Esophagus (tissue), 2 donors: ENCODE measurements around the gene IL21. TPM values are rescaled to one million over a fixed set of nuclear protein-coding genes. Genes with fewer than 3 reads are reported as not detected.
"Not testable (repeated sequence)": the region's sequence is repeated elsewhere in the genome, so short reads cannot be mapped to it uniquely, and the experiment has no call there.

Source experiments
- H3K27ac ChIP-seq, 2 donors: one replicate each; pipeline ENCODE4 v1.5.1; 2013; ENCODE audit warnings: low read depth in 2 of 2, mild to moderate bottlenecking in 2 of 2, inconsistent platforms in 1 of 2, low read length in 1 of 2, moderate library complexity in 1 of 2
- H3K27me3 ChIP-seq, 2 donors: one replicate each; pipeline ENCODE4 v1.6.1; 2013; ENCODE audit warnings: low read length in 2 of 2, control low read depth in 1 of 2, mild to moderate bottlenecking in 1 of 2; ENCODE audit not compliant: insufficient read depth in 2 of 2, control insufficient read depth in 1 of 2
- H3K36me3 ChIP-seq, 2 donors: one replicate each; pipeline ENCODE4 v1.6.1; 2013; ENCODE audit warnings: low read length in 1 of 2; ENCODE audit not compliant: control insufficient read depth in 2 of 2, insufficient read depth in 2 of 2
- H3K4me1 ChIP-seq, 2 donors: one replicate each; pipeline ENCODE4 v1.6.1; 2013; ENCODE audit warnings: low read length in 1 of 2; ENCODE audit not compliant: control insufficient read depth in 2 of 2, insufficient read depth in 2 of 2
- H3K4me3 ChIP-seq, 2 donors: one replicate each; pipeline ENCODE4 v1.5.1; 2013; ENCODE audit warnings: low read length in 2 of 2, mild to moderate bottlenecking in 2 of 2, low read depth in 1 of 2, moderate library complexity in 1 of 2
- H3K9me3 ChIP-seq, 2 donors: one replicate each; pipeline ENCODE4 v1.6.1; 2013; ENCODE audit warnings: mild to moderate bottlenecking in 2 of 2, low read depth in 1 of 2, low read length in 1 of 2, moderate library complexity in 1 of 2; ENCODE audit not compliant: control insufficient read depth in 2 of 2, insufficient read depth in 1 of 2
- WGBS, 2 donors: extraction: QIAGEN DNeasy Blood & Tissue Kit; methylation state at CpG; one replicate each; pipeline ENCODE4 v1.1.7; 2013; 5-methylcytosine and 5-hydroxymethylcytosine counted together
- polyA plus RNA-seq, 2 donors: library from polyadenylated mRNA; stranded (reverse); fragments of 200-250 nt; gene quantifications; one replicate each; pipeline ENCODE4 v1.2.3, GENCODE V29; 2013
- donor health status: healthy with polysubstance abuse.
- donor health status: Bipolar disorder and iron deficiency.

Gene IL21
- polyA plus RNA-seq, 2 donors: not detected

DNA sequence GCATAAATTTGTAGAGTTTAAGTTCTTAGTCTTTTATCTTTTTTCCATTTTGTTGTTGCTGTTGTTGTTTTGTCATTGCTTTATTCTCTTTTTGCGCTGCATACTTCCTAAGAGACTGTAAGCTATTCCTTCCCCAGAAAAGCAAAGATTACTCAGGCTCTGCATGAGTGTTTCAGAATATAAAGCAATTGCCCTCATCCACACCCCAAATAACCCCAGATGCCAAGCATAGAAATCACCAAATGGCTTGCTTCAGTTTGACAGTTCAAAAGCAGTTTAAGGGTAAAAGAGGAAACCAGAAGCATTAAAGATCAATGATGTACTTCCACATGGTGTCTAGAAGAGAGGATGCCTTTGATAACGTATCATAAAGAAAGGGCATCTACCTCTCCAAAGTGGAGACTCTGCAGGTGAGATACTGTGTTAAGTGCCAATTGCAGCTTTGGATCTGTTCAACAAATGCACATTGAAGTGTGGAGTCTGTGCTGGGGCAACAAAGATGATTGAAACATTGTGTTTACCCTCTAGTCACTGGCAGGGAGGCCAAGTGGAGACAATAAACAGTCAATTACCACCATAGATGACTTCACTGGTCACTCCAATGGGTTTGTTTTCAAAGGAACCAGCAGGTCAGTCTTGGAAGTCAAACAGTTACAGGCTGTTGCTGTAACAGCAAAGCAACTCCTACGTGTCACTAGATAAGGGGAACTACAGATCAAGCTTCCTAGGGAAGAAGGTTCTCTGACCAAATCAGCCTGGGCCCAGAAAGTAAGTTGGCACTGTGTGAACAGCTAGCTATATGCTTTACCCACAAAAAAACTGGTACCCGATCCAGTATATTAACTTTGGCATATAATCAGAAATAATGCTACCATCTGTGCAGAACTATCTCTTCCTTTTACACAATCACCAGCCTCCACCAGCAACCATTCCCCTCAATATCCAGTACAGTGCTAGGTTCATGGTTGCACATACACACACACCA is 40.6 kb upstream of the IL21 start:
- Histone ChIP-seq H3K36me3 (no peaks in the 10 kb centered on the region), H3K27me3 (no peaks in the 10 kb centered on the region), H3K27ac (no peak overlapping the region), H3K4me1 (no peaks in the 10 kb centered on the region), H3K9me3 (peaks cover 0 to 2% of the 10 kb centered on the region in 2 donors), H3K4me3 (no peak overlapping the region)
- 70% methylated on average over 4 of the region's 4 CpGs for WGBS, 2 donors

DNA sequence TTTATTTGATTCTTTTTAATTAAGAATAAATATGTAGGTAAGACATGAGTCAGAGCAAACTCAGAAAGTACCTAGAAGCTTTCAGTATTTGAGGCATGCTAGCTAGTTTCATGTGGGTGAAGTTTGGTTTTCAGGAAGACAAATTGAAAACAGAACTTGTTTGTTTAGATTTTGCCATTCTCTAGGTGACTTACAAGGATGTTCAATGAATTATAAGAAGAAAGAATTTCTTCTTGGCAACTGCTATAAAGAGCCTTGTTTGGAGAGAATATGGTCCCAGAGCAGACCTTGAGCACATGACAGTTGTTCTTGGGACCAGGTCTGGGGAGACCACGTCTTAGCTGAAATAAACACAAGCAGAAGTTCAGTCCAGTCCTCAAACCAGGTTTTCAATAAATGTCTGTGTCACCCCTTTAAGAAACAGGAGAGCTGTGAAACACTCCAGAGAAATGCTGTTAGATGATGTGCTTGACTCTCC is 38.0 kb upstream of the IL21 start:
- no peaks in the 10 kb centered on the region for H3K27me3 ChIP-seq
- 60 to 62% methylated on average over 1 of the region's 1 CpG for WGBS, 2 donors
- no peaks in the 10 kb centered on the region for H3K4me1 ChIP-seq
- peaks cover 0 to 2% of the 10 kb centered on the region in 2 donors for H3K9me3 ChIP-seq
- no peak overlapping the region for H3K4me3 ChIP-seq
- H3K36me3 ChIP-seq: no peaks in the 10 kb centered on the region
- no peak overlapping the region for H3K27ac ChIP-seq

DNA sequence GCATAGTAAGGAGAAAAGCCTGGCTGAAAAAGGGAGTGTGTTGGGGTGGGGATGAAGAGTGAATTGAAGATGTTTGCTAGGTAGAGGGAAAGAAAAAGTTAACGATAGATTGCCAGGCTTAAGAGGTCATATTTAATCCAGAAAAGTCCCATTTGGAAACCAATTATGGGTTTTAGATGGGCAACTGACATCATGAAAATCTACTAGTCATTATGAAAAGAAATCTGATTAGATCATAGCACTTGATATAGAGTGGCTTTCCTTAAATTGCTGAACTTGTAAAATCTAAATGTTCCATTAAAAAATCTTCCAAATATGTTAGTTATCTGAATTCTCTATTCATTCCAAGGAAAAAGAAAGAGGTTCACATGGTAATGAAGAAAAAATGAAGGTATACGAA is 37.5 kb upstream of the IL21 start:
- no peak overlapping the region for H3K4me3 ChIP-seq
- no peaks in the 10 kb centered on the region for H3K36me3 ChIP-seq
- WGBS, 2 donors: 68 to 72% methylated on average over 2 of the region's 2 CpGs
- no peak overlapping the region for H3K27ac ChIP-seq
- peaks cover 0 to 2% of the 10 kb centered on the region in 2 donors for H3K9me3 ChIP-seq
- H3K27me3 ChIP-seq: no peaks in the 10 kb centered on the region
- no peaks in the 10 kb centered on the region for H3K4me1 ChIP-seq

DNA sequence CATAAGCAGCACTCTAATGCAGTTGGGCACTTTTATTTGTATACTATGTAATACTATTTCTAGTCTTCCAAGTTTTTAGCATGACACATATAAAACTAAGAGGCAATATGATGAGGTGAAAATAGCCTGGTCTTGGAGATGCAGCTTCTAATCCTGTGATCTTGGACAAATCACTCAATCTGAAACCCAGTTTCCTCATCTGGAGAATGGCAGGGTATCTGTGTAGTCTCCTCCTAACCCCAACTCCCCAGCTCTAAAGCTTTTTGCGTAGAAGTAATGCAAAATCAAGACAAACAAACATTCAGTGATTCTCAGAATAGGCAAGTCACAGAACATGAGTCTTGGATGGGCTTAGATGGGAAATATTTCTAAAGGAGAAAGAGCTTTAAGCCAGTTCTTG is 36.7 kb upstream of the IL21 start:
- WGBS, 2 donors: 82 to 88% methylated on average over 1 of the region's 1 CpG
- Histone ChIP-seq H3K36me3 (no peaks in the 10 kb centered on the region), H3K27me3 (no peaks in the 10 kb centered on the region), H3K4me3 (no peak overlapping the region), H3K27ac (no peak overlapping the region), H3K4me1 (no peaks in the 10 kb centered on the region), H3K9me3 (peaks cover 0 to 2% of the 10 kb centered on the region in 2 donors)

DNA sequence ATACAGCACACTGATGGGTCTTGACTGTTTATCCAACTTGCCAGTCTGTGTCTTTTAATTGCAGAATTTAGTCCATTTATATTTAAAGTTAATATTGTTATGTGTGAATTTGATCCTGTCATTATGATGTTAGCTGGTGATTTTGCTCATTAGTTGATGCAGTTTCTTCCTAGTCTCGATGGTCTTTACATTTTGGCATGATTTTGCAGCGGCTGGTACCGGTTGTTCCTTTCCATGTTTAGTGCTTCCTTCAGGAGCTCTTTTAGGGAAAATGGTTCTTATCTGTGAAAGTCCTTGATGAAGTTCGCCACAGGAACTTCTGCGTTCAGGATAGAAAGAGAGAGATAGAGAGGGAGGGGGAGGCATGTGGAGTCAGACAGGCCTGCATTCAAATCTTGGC is 35.7 kb upstream of the IL21 start:
- H3K36me3 ChIP-seq, H3K27me3 ChIP-seq, H3K4me3 ChIP-seq, H3K9me3 ChIP-seq, H3K27ac ChIP-seq, H3K4me1 ChIP-seq: not testable (repeated sequence)
- WGBS, 2 donors: 83 to 94% methylated on average over 4 of the region's 5 CpGs

DNA sequence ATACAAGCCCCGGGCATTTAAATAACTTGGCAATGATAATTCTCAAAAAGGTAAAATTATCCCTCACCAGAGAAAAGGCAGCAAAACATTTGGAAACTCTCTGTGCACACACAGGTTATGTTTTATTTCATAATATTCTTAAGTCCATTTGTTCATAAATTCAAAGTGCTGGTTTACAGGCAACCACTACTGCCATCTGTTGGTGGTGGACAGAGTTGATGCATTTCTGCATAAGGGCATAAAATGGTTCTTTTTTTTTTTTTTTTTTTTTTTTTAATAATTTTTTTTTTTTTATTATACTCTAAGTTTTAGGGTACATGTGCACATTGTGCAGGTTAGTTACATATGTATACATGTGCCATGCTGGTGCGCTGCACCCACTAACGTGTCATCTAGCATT is 31.5 kb upstream of the IL21 start:
- Histone ChIP-seq H3K9me3 (peaks cover 0 to 2% of the 10 kb centered on the region in 2 donors), H3K4me3 (no peak overlapping the region), H3K4me1 (no peaks in the 10 kb centered on the region), H3K36me3 (no peaks in the 10 kb centered on the region), H3K27me3 (no peaks in the 10 kb centered on the region), H3K27ac (no peak overlapping the region)
- 84 to 86% methylated on average over 1 of the region's 3 CpGs for WGBS, 2 donors

DNA sequence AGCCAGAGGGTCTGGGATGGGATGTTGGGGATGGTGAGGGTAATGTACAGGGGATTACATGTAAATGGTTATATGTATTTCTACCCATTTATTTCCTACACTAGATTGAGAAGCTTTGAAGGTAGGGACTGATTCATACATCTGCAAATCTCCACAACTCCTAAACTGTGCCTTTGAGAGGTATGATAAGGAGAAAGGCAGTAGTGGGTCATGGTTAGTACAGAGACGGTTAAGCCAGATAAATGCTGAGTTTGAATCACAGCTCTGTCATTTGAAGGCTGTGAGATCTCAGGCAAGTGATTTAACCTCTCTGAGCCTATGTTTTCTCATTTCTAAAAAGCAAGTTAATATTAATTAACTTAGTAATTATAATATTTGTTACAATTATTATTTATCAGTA is 29.3 kb upstream of the IL21 start:
- H3K9me3 ChIP-seq: no peaks in the 10 kb centered on the region
- WGBS, 2 donors: 96 to 98% methylated on average over 1 of the region's 1 CpG
- no peaks in the 10 kb centered on the region for H3K4me1 ChIP-seq
- no peak overlapping the region for H3K4me3 ChIP-seq
- no peaks in the 10 kb centered on the region for H3K36me3 ChIP-seq
- no peak overlapping the region for H3K27ac ChIP-seq
- H3K27me3 ChIP-seq: no peaks in the 10 kb centered on the region

DNA sequence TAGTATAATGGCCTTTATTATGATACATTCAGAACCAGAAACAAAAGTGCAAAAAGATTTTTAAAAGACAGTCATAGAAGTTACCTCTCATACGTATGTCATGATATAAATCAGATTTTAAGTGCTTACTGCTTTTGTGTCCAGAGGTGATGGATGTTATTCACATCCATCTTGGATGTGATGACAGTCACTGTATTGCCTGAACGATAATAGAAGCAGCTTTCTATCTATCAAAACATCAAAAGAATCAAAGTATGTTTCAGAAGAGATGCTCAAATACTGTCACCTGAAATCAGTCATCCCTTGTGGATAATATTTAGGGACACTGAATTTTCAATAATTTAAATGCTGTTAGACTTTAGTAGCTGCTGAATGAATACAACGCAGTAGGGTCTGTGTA is 26.8 kb upstream of the IL21 start:
- no peak overlapping the region for H3K27ac ChIP-seq
- no peaks in the 10 kb centered on the region for H3K4me1 ChIP-seq
- no peaks in the 10 kb centered on the region for H3K27me3 ChIP-seq
- 68% methylated on average over 3 of the region's 3 CpGs for WGBS, 2 donors
- H3K9me3 ChIP-seq: no peaks in the 10 kb centered on the region
- H3K4me3 ChIP-seq: no peak overlapping the region
- H3K36me3 ChIP-seq: no peaks in the 10 kb centered on the region

DNA sequence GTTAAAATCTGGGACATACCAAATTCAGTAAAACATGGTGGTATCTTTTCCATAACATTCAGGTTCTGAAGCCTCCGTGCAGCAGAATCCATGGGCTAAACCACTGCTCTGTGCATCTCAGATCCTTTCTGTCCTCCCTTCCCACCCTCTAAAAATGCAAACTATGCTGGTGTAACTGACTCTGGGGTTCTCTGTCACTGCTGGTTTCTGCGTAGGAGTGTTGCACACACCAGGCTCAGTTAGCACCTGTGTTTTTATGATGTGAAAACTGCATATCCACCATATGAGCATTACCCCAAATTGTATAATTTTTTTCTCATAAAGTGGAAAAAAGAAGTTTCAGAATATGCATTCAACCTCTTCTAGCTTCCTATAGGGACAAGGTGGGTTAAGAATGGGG is 22.4 kb upstream of the IL21 start:
- Histone ChIP-seq H3K4me3 (no peak overlapping the region), H3K27me3 (no peaks in the 10 kb centered on the region), H3K9me3 (no peaks in the 10 kb centered on the region), H3K27ac (no peak overlapping the region), H3K4me1 (no peaks in the 10 kb centered on the region), H3K36me3 (no peaks in the 10 kb centered on the region)
- 87 to 91% methylated on average over 2 of the region's 2 CpGs for WGBS, 2 donors

DNA sequence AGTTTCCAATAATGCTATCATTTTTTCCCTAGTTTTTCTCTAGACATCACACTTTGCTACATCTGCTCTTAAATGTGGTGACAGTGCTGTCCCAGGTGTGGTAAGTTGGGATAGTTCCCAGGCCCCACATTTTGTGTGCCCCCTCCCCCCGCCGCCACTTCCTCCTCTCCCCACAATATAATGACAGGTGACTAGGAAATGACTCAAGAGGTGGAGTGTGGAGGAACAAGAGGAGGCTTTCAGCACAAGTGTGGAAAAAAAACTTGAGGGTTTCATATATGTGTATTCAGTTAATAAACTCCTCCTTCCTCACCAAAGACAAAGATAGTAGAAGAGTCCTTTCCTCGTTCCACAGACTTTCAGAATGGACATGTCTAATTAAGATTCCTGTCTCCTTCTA is 18.3 kb upstream of the IL21 start:
- no peaks in the 10 kb centered on the region for H3K4me1 ChIP-seq
- H3K9me3 ChIP-seq: no peaks in the 10 kb centered on the region
- no peak overlapping the region for H3K4me3 ChIP-seq
- no peaks in the 10 kb centered on the region for H3K36me3 ChIP-seq
- H3K27ac ChIP-seq: no peak overlapping the region
- 58 to 78% methylated on average over 3 of the region's 3 CpGs for WGBS, 2 donors
- no peaks in the 10 kb centered on the region for H3K27me3 ChIP-seq
